Lower leg skin (tissue), 4 donors: ENCODE data around the gene OSBPL3. TPM values are rescaled to one million over a fixed set of nuclear protein-coding genes. Genes with fewer than 3 reads are reported as not detected.

Experiments used
- DNase-seq, 2 donors: peaks; one replicate each; pipeline ENCODE4 v3.0.0-alpha.2; 2019; ENCODE audit warnings: low spot score in 2 of 2
- H3K4me3 ChIP-seq: fragments of 200-600 bp; sonication (generic); 2 replicates; pipeline ENCODE4 v1.5.1; 2017; ENCODE audit warnings: mild to moderate bottlenecking, low read depth; ENCODE audit not compliant: poor library complexity, severe bottlenecking
- CTCF ChIP-seq, 3 donors: fragments of 450-650 bp; IDR thresholded peaks; one replicate each; pipeline ENCODE4 v1.5.1; 2016; ENCODE audit warnings: antibody characterized with exemption in 3 of 3, mild to moderate bottlenecking in 3 of 3, moderate library complexity in 2 of 3
- POLR2A ChIP-seq, 2 donors: fragments of 450-650 bp; IDR thresholded peaks; one replicate each; pipeline ENCODE4 v1.6.1; 2016 to 2017; ENCODE audit warnings: antibody characterized with exemption in 2 of 2, mild to moderate bottlenecking in 1 of 2, moderate library complexity in 1 of 2
- WGBS, 2 donors: methylation state at CpG; one replicate each; pipeline ENCODE4 v1.1.5; 2018; 5-methylcytosine and 5-hydroxymethylcytosine counted together
- intact Hi-C: fragments of 100-400 bp; cut with DNase I; formaldehyde crosslinking; loops from one replicate; pipeline ENCODE4 v1.15.0; 2023; ENCODE audit warnings: low total_unique reads
- total RNA-seq, 4 donors: library from RNA; depleted of rRNA; stranded (reverse); fragments of >200 nt; gene quantifications; one replicate each; pipeline ENCODE4 v1.1.0, GENCODE V29; 2016

OSBPL3 gene
- total RNA-seq, 4 donors from 2014 or later: 21.9 to 40.3 (median 23.7) TPM

- intact Hi-C loops: no loop called here
- no peak for DNase-seq
- 18 to 19% methylated on average over 1 of the region's 1 CpG for WGBS, 2 donors
- TF ChIP-seq CTCF (IDR thresholded peaks at IDR 0.05) (no peak), POLR2A (IDR thresholded peaks at IDR 0.05) (no peak)
- no peak overlapping the region for H3K4me3 ChIP-seq
Measured at GRCh38 chr7:24914465-24914859, 65.5 kb downstream of the OSBPL3 start.

DNA sequence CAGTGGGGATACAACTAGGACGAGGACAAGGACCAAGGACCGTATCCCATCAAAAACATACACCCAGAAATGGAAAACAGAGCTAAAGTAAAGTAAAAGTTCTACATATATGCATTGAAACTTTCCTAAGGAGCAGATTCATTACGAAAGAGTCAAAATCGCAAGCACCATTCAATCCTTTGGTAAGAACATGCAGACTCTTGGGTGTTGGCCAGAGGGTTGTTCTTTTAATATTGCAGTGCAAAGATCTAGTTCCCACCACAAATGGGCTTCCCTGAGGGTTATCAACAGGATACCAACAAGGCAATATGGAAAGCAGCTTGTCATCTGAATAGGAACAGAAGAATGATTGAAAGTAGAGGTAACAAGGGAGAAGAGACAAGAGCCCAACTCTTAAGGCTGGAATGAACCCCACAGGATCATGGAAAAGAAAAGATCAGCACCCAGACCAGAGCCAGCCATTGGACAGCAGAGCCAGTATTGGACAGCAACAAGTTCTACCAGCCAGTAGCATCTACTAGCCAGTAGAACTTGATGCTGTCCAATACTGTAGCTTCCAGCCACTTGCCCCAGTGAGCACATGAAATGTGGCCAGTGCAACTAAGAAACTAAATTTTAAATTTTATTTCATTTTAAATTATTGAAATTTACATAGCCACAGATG lies 66.0 kb downstream of the OSBPL3 start:
- TF ChIP-seq POLR2A (IDR thresholded peaks at IDR 0.05) (no peak), CTCF (IDR thresholded peaks at IDR 0.05) (no peak)
- no peak for DNase-seq
- H3K4me3 ChIP-seq: no peak overlapping the region
- WGBS, 2 donors: 86 to 91% methylated on average over 4 of the region's 4 CpGs
- intact Hi-C loops: no loop called here

DNA sequence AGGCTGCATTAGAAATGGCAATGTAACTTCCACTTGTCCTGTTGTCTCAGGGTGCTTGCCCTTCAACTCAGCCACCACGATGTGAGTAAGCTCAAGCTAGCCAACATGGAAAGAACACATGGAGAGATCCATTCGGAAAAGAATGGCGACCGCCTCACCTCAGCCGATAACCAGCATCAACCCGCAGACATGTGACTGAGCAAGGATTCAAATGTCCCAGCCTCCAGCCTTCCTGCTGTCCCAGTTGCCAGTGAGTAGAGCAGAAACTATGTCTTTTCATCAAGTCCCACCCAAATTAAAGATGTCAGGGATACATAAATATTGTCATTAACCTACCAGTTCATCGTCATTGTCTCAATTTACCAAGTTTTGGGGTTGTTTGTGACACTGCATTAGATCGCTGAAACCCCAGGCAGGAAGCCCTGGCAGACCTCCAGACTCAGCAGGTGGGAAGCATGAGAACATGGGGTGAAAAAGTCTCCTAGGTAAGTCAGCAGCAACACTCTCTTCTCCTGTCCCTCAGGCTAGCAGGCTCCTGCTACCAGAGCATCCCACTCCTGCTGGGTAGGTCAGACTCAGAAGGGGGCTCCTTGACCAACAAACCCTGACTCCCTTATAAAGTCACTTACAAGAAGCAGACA lies 67.0 kb downstream of the OSBPL3 start:
- intact Hi-C loops: no loop called here
- TF ChIP-seq CTCF (IDR thresholded peaks at IDR 0.05) (no peak), POLR2A (IDR thresholded peaks at IDR 0.05) (no peak)
- 91 to 95% methylated on average over 8 of the region's 8 CpGs for WGBS, 2 donors
- no peak overlapping the region for H3K4me3 ChIP-seq
- no peak for DNase-seq

DNA sequence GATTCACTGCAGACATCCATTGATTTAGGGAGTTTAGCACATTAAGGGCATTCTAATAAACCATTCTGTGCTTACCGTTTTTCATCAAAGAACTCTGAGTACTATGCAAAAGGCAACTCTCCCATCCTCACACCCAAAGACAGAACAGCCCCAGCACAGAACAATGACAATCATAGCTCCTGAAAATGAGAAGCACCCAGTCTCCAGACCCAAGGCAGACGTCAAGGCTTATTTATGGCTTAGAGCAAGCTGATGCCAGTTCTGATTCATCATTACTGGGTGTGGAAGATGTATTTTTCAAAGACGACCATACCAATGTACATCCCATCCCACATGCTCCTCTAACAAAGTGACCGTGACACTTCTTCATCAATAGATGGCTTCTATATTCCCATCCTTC lies 67.6 kb downstream of the OSBPL3 start:
- no peak overlapping the region for H3K4me3 ChIP-seq
- TF ChIP-seq CTCF (IDR thresholded peaks at IDR 0.05) (no peak), POLR2A (IDR thresholded peaks at IDR 0.05) (no peak)
- WGBS, 2 donors: 48 to 60% methylated on average over 4 of the region's 4 CpGs
- no peak for DNase-seq
- intact Hi-C loops: no loop called here

DNA sequence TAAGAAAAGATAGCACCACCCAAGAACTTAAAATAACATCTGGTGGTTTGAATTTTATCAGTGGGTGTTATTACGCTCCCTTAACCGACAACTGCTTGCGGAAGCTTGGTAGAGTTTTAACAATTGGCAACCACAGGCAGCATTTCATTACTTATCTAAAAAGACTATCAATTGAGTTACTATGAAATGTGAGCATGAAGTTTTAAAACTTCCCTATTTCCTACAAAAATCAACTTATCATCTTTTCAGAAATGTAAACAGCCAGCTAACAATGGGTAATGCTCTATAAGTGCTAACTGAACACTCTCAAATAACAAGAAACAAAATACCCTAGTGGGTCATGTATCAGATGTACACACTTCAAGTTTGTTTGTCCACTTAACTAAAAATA lies 68.8 kb downstream of the OSBPL3 start:
- H3K4me3 ChIP-seq: no peak overlapping the region
- WGBS, 2 donors: 78 to 79% methylated on average over 3 of the region's 3 CpGs
- intact Hi-C loops: no loop called here
- no peak for DNase-seq
- TF ChIP-seq POLR2A (IDR thresholded peaks at IDR 0.05): no peak
- no peak for TF ChIP-seq CTCF (IDR thresholded peaks at IDR 0.05)
